Hematopoietic multipotent progenitor cell (in vitro differentiated cells): ENCODE measurements around the gene LRP1-AS. TPM values are rescaled to one million over a fixed set of nuclear protein-coding genes. Genes with fewer than 3 reads are reported as not detected.
A peak's percentile ranks its signal among the peaks of the same experiment; 100 is the strongest.

ENCODE experiments used
- DNase-seq, 3 donors: peaks; one replicate each; pipeline ENCODE4 v3.0.0-alpha.2; 2011 to 2015; ENCODE audit warnings: low read depth in 2 of 3, low spot score in 2 of 3
- total RNA-seq: library from RNA; depleted of rRNA; stranded (reverse); fragments of >200 nt; gene quantifications from one replicate; pipeline ENCODE4 v1.2.3, GENCODE V29; 2012

Gene LRP1-AS
- total RNA-seq, 1 donor = not detected

- no peak for DNase-seq
These were observed 33.0 kb upstream of the LRP1-AS start for GRCh38 chr12:57180321-57180989.

DNA sequence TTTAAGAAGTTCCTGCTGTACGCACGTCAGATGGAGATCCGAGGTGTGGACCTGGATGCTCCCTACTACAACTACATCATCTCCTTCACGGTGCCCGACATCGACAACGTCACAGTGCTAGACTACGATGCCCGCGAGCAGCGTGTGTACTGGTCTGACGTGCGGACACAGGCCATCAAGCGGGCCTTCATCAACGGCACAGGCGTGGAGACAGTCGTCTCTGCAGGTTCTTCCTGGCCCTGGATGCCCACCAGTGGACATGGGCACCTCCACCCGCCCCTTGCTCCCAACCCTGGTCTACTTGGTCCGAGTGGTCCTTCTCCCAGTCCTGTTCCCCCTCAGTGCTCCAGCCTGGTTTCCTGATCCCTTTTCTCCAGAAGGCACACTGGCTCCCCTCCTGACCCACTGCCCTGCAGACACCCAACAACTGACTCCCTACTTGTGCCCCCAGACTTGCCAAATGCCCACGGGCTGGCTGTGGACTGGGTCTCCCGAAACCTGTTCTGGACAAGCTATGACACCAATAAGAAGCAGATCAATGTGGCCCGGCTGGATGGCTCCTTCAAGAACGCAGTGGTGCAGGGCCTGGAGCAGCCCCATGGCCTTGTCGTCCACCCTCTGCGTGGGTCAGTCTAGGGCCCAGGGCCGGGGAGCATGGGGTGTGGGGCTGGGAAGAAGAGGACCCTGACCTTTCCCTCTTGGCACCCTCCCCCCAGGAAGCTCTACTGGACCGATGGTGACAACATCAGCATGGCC lies 32.1 kb upstream of the LRP1-AS start:
- no peak for DNase-seq

DNA sequence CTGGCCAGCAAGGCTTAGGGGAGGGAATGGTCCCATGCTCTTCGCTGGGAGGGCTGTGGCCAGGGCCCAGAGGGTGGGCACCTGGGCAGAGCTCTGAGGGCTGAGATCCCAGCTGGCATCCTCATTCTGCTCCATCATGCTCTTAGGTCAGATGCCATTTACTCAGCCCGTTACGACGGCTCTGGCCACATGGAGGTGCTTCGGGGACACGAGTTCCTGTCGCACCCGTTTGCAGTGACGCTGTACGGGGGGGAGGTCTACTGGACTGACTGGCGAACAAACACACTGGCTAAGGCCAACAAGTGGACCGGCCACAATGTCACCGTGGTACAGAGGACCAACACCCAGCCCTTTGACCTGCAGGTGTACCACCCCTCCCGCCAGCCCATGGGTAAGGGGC lies 30.8 kb upstream of the LRP1-AS start:
- no peak for DNase-seq

DNA sequence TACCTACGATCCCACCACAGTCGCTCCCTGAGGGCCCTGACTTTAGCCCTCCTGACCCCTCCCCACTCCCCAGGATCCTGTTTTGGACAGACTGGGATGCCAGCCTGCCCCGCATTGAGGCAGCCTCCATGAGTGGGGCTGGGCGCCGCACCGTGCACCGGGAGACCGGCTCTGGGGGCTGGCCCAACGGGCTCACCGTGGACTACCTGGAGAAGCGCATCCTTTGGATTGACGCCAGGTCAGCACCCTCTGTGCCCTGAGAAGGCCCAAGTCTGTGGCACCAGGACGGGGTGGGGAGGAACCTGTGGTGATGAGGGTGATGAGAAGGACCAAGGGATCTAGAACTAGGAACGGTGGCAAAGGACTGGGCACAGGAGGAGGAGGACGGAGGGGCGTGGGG lies 29.9 kb upstream of the LRP1-AS start:
- DNase-seq = no peak

GRCh38 chr12:57176846-57177245 lies 29.4 kb upstream of the LRP1-AS start:
- DNase-seq = no peak

GRCh38 chr12:57176139-57176477 lies 28.7 kb upstream of the LRP1-AS start:
- DNase-seq = no peak

- DNase-seq = peak; percentile 6 to 46 (median 22)
These were observed 28.2 kb upstream of the LRP1-AS start for GRCh38 chr12:57175428-57176138.

DNA sequence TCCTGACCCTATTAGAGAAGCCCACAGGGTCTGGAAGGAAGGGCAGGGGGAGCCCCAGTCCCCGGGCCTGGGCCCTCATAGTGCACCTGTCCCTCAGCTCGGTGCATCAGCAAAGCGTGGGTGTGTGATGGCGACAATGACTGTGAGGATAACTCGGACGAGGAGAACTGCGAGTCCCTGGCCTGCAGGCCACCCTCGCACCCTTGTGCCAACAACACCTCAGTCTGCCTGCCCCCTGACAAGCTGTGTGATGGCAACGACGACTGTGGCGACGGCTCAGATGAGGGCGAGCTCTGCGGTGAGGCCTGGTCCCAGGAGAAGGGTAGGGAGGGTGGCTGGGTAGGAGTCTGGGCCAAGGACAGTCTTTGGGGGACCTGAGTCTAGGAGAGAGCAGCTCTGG lies 26.3 kb upstream of the LRP1-AS start:
- no peak for DNase-seq

DNA sequence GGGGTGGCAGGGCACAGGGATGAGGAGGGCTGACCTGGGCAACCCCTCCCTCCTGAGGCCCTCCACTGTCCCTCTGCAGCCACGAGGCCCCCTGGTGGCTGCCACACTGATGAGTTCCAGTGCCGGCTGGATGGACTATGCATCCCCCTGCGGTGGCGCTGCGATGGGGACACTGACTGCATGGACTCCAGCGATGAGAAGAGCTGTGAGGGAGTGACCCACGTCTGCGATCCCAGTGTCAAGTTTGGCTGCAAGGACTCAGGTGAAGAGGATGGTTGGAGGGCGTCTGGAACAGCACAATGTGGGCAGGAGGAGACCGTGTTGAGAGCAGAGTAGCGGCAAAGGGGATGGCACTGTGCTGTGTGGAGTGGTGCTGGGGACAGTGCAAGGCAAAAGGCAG lies 25.7 kb upstream of the LRP1-AS start:
- DNase-seq = peak in 2 of 3 donors; percentile 27 to 51

GRCh38 chr12:57171668-57172067 lies 24.2 kb upstream of the LRP1-AS start:
- no peak for DNase-seq

DNA sequence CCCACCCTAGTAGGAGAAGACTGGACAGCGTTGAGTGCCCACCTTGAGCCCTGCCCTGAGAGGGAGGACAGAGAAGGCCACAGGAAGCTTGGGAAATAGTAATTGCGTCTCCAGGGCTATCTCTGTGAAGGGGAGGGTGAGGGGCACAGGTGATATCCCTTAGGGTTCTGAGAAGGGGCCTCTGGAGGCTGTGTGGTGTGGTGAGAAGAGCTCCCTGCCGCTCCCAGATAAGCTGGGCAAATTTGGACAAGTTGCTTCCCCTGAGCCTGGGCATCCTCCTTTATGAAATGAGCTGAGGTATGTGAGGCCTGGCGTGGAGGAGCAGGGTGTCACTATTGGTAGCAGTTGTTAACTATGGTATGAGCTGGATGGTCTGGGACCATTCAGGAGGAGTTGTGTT lies 23.5 kb upstream of the LRP1-AS start:
- no peak for DNase-seq

DNA sequence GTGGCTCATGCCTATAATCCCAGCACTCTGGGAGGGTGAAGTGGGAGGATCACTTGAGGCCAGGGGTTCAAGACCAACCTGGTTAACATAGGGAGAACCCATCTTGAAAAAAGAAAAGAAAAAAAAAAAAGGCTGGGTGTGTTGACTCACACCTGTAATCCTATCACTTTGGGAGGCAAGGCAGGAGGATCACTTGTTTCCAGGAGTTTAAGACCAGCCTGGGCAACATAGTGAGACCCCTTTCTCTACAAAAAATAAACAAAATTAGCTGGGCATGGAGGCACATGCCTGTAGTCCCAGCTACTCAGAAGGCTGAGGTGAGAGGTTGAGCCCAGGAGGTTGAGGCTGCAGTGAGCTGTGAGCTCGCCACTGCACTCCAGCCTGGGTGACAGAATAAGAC lies 23.0 kb upstream of the LRP1-AS start:
- no peak for DNase-seq

DNA sequence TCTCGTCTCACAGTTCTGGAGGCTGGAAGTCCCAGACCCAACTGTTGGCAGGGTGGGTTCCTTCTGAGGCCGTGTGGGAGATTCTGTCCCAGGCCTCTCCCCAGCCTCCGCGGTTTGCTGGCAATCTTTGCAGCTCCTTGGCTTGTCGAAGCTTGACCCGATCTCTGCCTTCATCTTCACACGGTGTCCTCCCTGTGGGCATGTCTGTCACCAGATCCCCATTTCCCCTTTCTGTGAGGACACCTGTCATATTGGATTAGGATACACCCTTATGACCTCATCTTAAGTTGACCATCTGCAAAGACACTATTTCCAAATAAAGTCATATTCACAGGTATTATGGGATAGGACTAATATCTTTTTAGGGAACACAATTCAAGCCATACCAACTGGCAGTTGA lies 22.6 kb upstream of the LRP1-AS start:
- no peak for DNase-seq

DNA sequence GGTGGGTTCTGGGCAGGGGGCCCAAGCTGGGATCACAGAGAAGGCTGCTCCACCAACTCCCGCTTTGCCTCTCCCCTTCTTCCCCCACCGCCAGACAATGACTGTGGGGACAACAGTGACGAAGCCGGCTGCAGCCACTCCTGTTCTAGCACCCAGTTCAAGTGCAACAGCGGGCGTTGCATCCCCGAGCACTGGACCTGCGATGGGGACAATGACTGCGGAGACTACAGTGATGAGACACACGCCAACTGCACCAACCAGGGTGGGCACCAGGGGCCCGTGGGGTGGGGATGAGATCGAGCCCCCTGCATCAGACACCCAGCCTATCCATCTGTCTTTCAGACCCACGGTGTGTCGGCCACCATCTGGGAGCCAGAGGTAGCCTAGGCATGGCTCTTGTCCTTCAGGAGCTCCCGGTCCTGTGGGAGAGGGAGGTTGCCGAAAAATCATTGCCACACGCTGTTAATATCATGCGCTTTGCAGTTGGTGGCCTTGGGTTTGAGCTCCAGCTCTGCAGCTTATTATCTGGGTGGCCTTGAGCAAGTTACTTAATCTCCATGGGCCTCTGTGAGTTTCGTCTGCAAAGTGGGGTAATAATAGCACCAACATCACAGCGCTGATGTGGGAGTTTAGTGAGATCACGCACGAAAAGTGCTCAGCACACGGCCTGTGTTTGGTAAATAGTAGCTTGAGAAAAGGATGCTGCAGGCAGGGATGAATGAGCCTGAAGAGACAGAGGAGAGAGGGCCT lies 21.8 kb upstream of the LRP1-AS start:
- DNase-seq = no peak

GRCh38 chr12:57168058-57168457 lies 20.6 kb upstream of the LRP1-AS start:
- DNase-seq = no peak

DNA sequence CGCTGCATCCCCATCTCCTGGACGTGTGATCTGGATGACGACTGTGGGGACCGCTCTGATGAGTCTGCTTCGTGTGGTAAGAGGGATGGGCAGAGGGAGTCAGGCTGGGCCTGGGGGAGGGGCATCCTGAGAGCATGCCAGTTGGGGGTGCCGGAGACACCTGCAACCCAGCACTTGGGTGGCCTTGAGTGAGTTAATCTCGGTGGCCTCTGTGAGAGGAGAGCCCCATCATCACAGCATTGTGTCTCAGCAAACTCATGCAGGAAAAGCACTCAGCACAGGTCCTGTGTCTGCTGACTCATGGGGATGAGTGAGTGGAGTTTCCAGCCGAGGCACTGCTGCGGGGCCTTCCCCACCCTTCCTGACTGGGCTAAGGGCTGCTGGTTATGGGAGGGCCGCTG lies 19.6 kb upstream of the LRP1-AS start:
- DNase-seq = peak in 2 of 3 donors; percentile 36 to 42

- DNase-seq = no peak
These were observed 18.3 kb upstream of the LRP1-AS start for GRCh38 chr12:57165741-57166140.

DNA sequence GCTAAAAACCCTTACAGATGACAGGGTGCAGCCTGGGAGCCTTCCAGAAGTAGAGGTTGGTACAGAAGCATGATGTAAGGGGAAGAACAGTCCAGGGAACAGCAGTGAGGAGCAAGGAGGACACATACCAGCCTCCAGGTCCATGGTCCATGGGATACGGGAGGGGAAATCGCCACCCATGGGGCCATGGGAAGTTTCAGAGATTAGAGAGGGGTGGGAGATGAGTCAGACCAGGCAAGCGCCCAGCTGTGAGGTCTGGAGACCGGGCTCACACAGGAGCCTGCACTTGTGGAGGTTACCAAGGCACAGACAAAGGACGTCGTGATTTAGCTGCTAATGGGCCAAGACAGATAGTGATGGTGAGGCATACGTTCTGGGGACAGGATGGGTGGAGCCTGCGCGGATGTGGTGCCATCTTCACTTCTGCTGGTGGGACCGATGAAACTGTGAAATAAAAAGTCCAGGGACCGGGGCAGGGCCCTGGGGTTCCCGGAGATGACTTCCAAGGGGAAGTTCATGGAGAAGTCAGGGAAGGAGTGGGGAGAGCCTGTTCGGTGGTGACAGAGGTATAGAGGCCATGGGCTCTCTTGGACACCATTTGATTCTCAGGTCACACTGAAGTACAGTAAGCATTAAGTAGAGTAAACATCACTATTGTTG lies 17.7 kb upstream of the LRP1-AS start:
- no peak for DNase-seq

DNA sequence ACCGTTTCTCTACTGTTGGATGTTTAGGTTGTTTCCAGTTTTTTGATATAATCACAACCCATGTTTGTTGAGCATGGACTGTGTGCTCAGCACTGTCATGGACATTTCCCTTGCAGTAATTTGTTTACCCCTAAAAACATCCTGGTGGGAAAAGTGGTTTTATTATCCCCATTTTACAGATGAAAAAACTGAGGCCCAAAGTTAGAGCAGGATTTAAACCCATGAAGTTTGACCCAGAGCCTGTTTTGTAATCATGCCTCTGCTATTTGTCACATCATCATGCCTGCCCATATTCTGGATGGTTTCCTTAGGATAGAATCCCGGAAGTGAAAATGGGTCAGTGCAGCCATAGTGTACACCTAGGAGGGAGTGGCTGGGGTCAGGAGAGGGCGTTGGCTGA lies 17.0 kb upstream of the LRP1-AS start:
- no peak for DNase-seq

DNA sequence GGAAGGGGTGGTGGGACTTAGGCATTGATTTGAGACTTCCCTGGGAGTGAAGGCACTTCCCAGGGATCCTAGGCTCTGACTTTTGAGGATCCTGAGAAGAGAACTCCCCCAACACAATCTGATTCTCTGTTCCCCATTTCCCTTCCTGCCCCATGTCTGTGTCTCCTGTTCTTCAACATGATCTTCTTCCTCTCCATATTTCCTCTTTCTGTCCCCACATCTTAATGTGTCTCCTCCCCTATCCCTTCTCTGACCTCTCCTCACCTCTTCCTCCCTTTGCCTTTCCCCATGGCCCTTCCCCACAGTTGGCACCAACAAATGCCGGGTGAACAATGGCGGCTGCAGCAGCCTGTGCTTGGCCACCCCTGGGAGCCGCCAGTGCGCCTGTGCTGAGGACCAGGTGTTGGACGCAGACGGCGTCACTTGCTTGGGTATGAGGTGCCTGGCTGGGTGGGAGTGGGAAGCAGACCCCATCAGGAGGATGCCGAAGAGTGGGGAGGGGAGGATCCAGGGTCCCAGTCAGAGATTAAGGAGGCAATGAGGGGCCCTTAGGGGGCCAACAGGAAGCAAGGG lies 15.2 kb upstream of the LRP1-AS start:
- DNase-seq = no peak
